GM23338 (cell line): ENCODE results near the gene CHD5.

Source experiments
- CREB1 ChIP-seq: fragments of 250-450 bp; sonication (Bioruptor Pico); IDR thresholded peaks from 2 replicates; pipeline ENCODE4 v1.5.0; 2020; ENCODE audit warnings: low read depth, mild to moderate bottlenecking, moderate library complexity
- EZH2phosphoT487 ChIP-seq: fragments of 200-600 bp; sonication (generic); IDR thresholded peaks from one replicate; pipeline ENCODE4 v1.8.1; 2018; ENCODE audit warnings: antibody characterized with exemption; ENCODE audit not compliant: unreplicated experiment

DNA sequence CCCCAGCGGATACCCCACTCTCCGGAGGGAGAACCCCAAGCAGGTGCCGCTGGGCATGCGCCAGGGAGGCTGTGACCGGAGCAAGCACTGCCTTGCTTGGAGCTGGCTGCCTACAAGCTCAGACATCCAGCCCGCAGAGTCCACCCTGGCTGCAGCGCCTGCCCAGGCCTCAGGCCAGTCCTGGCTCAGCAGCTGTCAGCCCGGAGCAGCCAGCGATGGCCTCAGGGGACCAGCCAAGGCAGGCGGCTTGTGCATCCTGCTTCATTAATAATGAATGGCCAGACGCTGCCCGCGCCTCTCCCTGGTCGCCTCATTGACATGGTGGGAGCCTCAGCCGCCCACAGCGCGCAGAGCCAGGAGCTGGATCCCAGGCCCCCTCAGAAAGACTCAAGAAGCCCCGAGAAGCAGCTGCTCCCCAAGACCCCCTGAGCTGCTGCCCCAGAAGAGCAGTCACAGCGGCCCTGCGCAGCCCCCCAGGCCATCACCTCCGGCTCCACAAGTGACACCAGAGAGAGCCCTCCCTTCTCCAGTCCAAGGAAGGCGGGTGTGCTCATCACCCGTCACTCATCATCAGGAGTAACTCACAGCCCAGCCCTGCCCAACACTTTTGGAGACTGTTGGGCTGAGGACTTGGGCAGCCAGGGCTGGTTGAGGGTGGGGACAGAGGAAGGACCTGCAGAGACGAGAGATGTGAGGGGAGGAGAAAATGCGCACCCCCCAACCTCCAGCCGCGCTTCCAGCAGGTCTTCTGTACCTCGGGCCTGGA lies 114.8 kb downstream of the CHD5 start:
- TF ChIP-seq CREB1 (CRISPR knock-in tag) (no peak), EZH2phosphoT487 (no peak)
